ENCODE results near the gene ELOVL3. TPM values are rescaled to one million over a fixed set of nuclear protein-coding genes. Genes with fewer than 3 reads are reported as not detected.

The ELOVL3 gene
- total and polyA plus RNA-seq, 2 of the 13 experiments (the other 11 are each of a cell fraction or from before 2014, with no cell fraction given): 0.58 to 0.69 TPM

- TF ChIP-seq ZNF280B (CRISPR knock-in tag; IDR thresholded peaks at IDR 0.05; ENCODE audit: borderline replicate concordance): peak; percentile 93
- peak; percentile 80; the same call in 1 of the 2 replicates for TF ChIP-seq CREBL2 (CRISPR knock-in tag; IDR thresholded peaks at IDR 0.05; ENCODE audit: borderline replicate concordance)
- TF ChIP-seq TP53 (CRISPR knock-in tag; conservative IDR thresholded peaks at IDR 0.05): no peak; the same call in 1 of the 2 replicates
- no peak for TF ChIP-seq FLYWCH1 (CRISPR knock-in tag; IDR thresholded peaks at IDR 0.05)
- TF ChIP-seq ZNF350 (CRISPR knock-in tag; IDR thresholded peaks at IDR 0.05; ENCODE audit: borderline replicate concordance, low read depth): peak; percentile 89
- peak; percentile 83; the same call in 1 of the 2 replicates for TF ChIP-seq TBX2 (CRISPR knock-in tag; IDR thresholded peaks at IDR 0.05; ENCODE audit: borderline replicate concordance)
- TF ChIP-seq DZIP1 (CRISPR knock-in tag; IDR thresholded peaks at IDR 0.05): peak; percentile 83; the same call in 1 of the 2 replicates
- TF ChIP-seq POLR2AphosphoS5 (IDR thresholded peaks at IDR 0.05; ENCODE audit: low read depth, low read length): peak; percentile 61
- peak; percentile 70 for TF ChIP-seq GABPB1 (CRISPR knock-in tag; IDR thresholded peaks at IDR 0.05)
- peak; percentile 64; the same call in 1 of the 2 replicates for TF ChIP-seq HOXA9 (CRISPR knock-in tag; IDR thresholded peaks at IDR 0.05; ENCODE audit: borderline replicate concordance)
- peak; percentile 83; the same call in 1 of the 2 replicates for TF ChIP-seq THAP7 (CRISPR knock-in tag; IDR thresholded peaks at IDR 0.05)
- TF ChIP-seq MYNN (CRISPR knock-in tag; IDR thresholded peaks at IDR 0.05; ENCODE audit: low read depth): peak; percentile 89
- no peak for TF ChIP-seq ZNF781 (CRISPR knock-in tag; IDR thresholded peaks at IDR 0.05; ENCODE audit: borderline replicate concordance, not compliant biosample characterization)
- no peak for TF ChIP-seq ZBED4 (CRISPR knock-in tag; IDR thresholded peaks at IDR 0.05; ENCODE audit: borderline replicate concordance)
- 0 out of 2 replicates have a peak, but pooled peaks have one; percentile 34 for TF ChIP-seq CHD2 (IDR thresholded peaks at IDR 0.05; ENCODE audit: low read depth, low read length)
- TF ChIP-seq MAFF (IDR thresholded peaks at IDR 0.05; ENCODE audit: low read depth, low read length): no peak
- TF ChIP-seq ARNT (IDR thresholded peaks at IDR 0.05): no peak
- no peak for TF ChIP-seq HNF4A (CRISPR knock-in tag; IDR thresholded peaks at IDR 0.05)
- no peak for TF ChIP-seq FIP1L1 (IDR thresholded peaks at IDR 0.05; ENCODE audit: borderline replicate concordance, insufficient read depth, low read depth, low read length)
These were observed at the start of gene ELOVL3 (continued) for GRCh38 chr10:102225646-102226541.

Measured in HepG2 (cell line).